Testis (tissue), 3 donors: ENCODE measurements around the gene MTAP. TPM values are rescaled to one million over a fixed set of nuclear protein-coding genes. Genes with fewer than 3 reads are reported as not detected.

Experiments used
- DNase-seq: peaks from one replicate; pipeline ENCODE4 v3.0.0-alpha.2; 2019
- H3K27ac ChIP-seq, 2 donors: fragments of 200-600 bp; sonication (generic); one replicate each; pipeline ENCODE4 v1.5.1; 2019
- H3K27me3 ChIP-seq: fragments of 200-600 bp; sonication (generic); one replicate; pipeline ENCODE4 v1.5.1; 2019
- H3K36me3 ChIP-seq: fragments of 200-600 bp; sonication (generic); one replicate; pipeline ENCODE4 v1.5.1; 2017; ENCODE audit warnings: low read depth; ENCODE audit errors: missing control alignments
- H3K4me1 ChIP-seq: fragments of 200-600 bp; sonication (generic); one replicate; pipeline ENCODE4 v1.5.1; 2019
- H3K4me3 ChIP-seq, 2 donors: fragments of 200-600 bp; sonication (generic); one replicate each; pipeline ENCODE4 v1.5.1; 2017 to 2019
- H3K9me3 ChIP-seq: fragments of 200-600 bp; sonication (generic); one replicate; pipeline ENCODE4 v1.5.1; 2017
- POLR2A ChIP-seq: fragments of 450-650 bp; IDR thresholded peaks from one replicate; pipeline ENCODE4 v1.6.1; 2017; ENCODE audit warnings: antibody characterized with exemption, mild to moderate bottlenecking, moderate library complexity
- WGBS, 2 donors: methylation state at CpG; one replicate each; pipeline ENCODE4 v1.1.5; 2018; 5-methylcytosine and 5-hydroxymethylcytosine counted together
- intact Hi-C: fragments of 100-400 bp; cut with DNase I; formaldehyde crosslinking; loops from one replicate; pipeline ENCODE4 v1.15.1; 2023; ENCODE audit warnings: low total_unique reads
- polyA plus RNA-seq: library from polyadenylated mRNA; stranded (reverse); fragments of 350-450 nt; fragmentation: Illumina TruSeq; extraction: RNeasy Lipid Tissue Mini Kit (QIAGEN cat#74804); gene quantifications from one replicate; pipeline ENCODE4 v1.2.3, GENCODE V29; 2014; ENCODE audit warnings: low read depth, low replicate concordance; ENCODE audit not compliant: insufficient read depth
- total RNA-seq, 2 donors: library from RNA; depleted of rRNA; stranded (reverse); fragments of >200 nt; gene quantifications; one replicate each; pipeline ENCODE4 v1.2.3, GENCODE V29; 2016
- TF ChIP-seq, protein P1 (sequence below), 3 experiments: fragments of 450-650 bp in 2 of 3; fragments of 200-600 bp in 1 of 3; sonication (generic) in 1 of 3; IDR thresholded peaks; one replicate each; pipeline ENCODE4 v1.5.1; 2016 to 2019; ENCODE audit warnings: antibody characterized with exemption in 3 of 3, mild to moderate bottlenecking in 2 of 3, moderate library complexity in 1 of 3

MTAP gene
- total and polyA plus RNA-seq, 3 donors from 2014 or later, result 18.2 to 21.2 (median 19.3) TPM

DNA sequence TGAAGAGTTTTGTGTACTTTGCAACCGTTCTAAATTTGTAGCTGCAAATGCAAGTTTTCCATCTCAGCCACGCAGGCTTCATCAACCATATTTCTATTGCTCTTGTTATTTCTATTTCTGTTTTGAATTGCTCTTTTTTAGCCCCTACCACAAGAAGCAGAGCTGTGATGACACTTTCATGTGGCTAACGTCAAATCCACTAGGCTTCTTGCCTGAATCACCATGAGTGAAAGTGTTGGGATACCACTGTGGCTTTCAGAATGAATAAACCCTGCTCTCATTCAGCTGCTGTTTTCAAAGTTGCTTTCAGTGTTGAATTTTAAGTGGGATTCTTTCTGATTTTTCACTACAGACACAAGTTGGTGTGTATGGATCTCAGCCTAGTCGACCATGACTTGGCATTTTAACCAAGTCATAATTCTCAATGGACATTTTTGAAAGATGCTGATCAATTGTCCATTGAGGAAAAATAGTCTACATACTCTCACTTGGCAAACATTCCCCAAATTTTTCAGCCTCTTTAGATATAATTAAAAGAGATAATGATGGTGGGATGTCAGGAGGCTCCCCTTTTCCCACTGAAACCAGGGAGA lies 41.0 kb upstream of the MTAP start:
- no peaks in the 10 kb centered on the region for H3K4me1 ChIP-seq
- H3K36me3 ChIP-seq, result no peaks in the 10 kb centered on the region
- DNase-seq, result no peak
- no peak overlapping the region for H3K4me3 ChIP-seq
- 62 to 72% methylated on average over 4 of the region's 4 CpGs for WGBS, 2 donors
- H3K9me3 ChIP-seq, result no peaks in the 10 kb centered on the region
- no peaks in the 10 kb centered on the region for H3K27me3 ChIP-seq
- intact Hi-C loops, result no loop called here
- H3K27ac ChIP-seq, result no peak overlapping the region
- no peak for TF ChIP-seq POLR2A
- TF ChIP-seq, protein P1, sequence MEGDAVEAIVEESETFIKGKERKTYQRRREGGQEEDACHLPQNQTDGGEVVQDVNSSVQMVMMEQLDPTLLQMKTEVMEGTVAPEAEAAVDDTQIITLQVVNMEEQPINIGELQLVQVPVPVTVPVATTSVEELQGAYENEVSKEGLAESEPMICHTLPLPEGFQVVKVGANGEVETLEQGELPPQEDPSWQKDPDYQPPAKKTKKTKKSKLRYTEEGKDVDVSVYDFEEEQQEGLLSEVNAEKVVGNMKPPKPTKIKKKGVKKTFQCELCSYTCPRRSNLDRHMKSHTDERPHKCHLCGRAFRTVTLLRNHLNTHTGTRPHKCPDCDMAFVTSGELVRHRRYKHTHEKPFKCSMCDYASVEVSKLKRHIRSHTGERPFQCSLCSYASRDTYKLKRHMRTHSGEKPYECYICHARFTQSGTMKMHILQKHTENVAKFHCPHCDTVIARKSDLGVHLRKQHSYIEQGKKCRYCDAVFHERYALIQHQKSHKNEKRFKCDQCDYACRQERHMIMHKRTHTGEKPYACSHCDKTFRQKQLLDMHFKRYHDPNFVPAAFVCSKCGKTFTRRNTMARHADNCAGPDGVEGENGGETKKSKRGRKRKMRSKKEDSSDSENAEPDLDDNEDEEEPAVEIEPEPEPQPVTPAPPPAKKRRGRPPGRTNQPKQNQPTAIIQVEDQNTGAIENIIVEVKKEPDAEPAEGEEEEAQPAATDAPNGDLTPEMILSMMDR (IDR thresholded peaks at IDR 0.05), result no peak

DNA sequence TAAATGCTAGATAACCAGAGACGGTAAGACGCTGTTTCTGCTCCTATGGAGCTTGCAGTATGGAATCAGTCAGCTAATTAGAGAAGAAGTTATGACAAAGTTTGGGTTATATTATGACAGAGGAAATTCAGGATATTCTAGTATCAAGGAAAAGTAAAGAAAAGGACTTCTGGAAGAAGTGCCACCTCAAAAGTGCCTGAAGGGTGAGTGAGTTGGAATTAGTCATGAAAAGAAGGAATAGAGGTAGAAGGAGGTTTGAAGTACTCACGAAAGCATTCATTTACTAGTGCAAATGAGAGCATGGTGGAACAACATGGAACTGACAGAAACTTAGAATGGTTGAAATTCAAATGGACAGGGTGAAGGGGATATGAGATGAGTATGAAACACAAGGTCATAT lies 40.4 kb upstream of the MTAP start:
- H3K36me3 ChIP-seq, result no peaks in the 10 kb centered on the region
- H3K9me3 ChIP-seq, result no peaks in the 10 kb centered on the region
- no peak for TF ChIP-seq POLR2A
- TF ChIP-seq, protein P1 (IDR thresholded peaks at IDR 0.05), result no peak
- DNase-seq, result no peak
- H3K27ac ChIP-seq, result no peak overlapping the region
- H3K4me3 ChIP-seq, result no peak overlapping the region
- intact Hi-C loops, result no loop called here
- 86 to 92% methylated on average over 3 of the region's 3 CpGs for WGBS, 2 donors
- no peaks in the 10 kb centered on the region for H3K4me1 ChIP-seq
- no peaks in the 10 kb centered on the region for H3K27me3 ChIP-seq

DNA sequence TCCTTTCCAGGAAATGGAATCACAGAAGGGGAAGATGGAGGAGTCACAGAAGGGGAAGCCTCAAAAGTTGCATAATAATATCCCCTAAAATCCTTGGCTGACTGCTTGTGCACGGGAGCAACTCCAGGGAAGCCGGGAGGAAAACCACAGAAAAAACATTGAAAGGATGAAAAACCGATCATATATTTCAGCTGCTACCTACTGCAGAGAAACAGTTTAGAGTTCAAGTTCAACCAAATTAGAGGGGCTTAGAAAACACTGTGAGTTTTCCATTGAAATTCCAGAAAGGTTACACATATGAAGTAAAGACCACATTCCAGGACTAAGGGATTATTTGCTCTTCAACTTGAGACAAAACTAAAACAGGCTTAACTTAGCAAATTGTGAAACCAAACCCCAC lies 37.6 kb upstream of the MTAP start:
- Histone ChIP-seq H3K27me3 (no peaks in the 10 kb centered on the region), H3K36me3 (no peaks in the 10 kb centered on the region), H3K27ac (no peak overlapping the region), H3K9me3 (no peaks in the 10 kb centered on the region), H3K4me3 (no peak overlapping the region), H3K4me1 (no peaks in the 10 kb centered on the region)
- DNase-seq, result no peak
- intact Hi-C loops, result no loop called here
- whole genome bisulfite sequencing, 2 donors, result 72 to 75% methylated on average over 3 of the region's 3 CpGs
- TF ChIP-seq, protein P1 (IDR thresholded peaks at IDR 0.05), result no peak
- TF ChIP-seq POLR2A, result no peak

DNA sequence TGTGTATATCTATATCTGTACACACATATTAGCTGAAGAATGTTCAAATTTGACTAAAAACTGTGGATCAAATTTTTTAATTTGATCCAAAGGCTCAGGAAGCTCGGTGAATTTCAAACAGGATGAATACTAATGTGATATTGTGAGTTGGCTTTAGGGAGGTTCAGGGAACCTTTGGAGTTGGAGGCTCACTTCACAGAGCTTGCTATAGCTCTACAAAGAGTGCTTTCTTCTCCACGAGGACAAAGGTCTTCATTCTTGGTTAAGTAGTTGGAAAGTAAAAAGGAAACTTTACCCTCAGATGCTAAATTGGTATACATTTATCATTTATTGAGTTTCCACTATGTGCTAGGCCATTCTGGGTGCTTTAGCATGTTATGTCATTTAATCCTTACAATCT lies 36.3 kb upstream of the MTAP start:
- Histone ChIP-seq H3K27ac (no peak overlapping the region), H3K4me1 (no peaks in the 10 kb centered on the region), H3K36me3 (no peaks in the 10 kb centered on the region), H3K4me3 (no peak overlapping the region), H3K27me3 (no peaks in the 10 kb centered on the region), H3K9me3 (no peaks in the 10 kb centered on the region)
- TF ChIP-seq, protein P1 (IDR thresholded peaks at IDR 0.05), result no peak
- no peak for TF ChIP-seq POLR2A
- 43 to 74% methylated on average over 2 of the region's 2 CpGs for WGBS, 2 donors
- intact Hi-C loops, result no loop called here
- DNase-seq, result no peak

DNA sequence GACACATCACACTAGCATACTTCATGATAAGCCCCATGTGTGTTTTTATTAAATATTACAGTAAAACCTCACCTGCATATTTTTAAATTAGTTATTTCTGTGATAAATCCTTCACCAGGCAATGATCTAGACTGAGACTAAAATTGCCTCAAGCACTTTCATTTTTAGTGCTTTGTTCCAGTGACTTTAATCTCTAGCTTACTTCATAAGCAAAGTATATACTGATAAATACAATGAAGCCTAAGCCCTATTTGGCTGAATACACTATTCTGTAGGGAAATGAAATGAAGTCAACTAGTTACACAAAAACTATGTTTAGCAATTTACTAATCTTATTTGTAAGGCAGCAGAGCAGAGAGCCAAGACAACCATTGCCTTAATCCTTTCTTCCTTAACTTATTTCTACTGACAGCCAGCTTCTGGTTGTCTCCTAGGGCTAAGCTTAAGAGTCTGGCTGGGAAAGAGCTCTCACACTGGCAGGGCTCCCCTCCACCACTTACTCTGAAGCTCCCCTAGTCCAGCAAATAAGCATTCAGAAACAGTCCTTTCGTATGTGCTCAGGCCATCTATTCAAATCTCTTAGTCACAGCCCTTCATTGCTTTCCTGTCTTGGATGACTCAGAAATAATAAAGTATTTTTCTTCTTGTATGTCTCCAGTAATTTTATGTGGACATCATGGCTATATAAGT lies 31.4 kb upstream of the MTAP start:
- no peak overlapping the region for H3K4me3 ChIP-seq
- intact Hi-C loops, result no loop called here
- TF ChIP-seq, protein P1 (IDR thresholded peaks at IDR 0.05), result no peak
- no peak for TF ChIP-seq POLR2A
- 77 to 83% methylated on average over 1 of the region's 1 CpG for WGBS, 2 donors
- no peaks in the 10 kb centered on the region for H3K36me3 ChIP-seq
- no peak for DNase-seq
- no peak overlapping the region for H3K27ac ChIP-seq
- no peaks in the 10 kb centered on the region for H3K9me3 ChIP-seq
- no peaks in the 10 kb centered on the region for H3K27me3 ChIP-seq
- no peaks in the 10 kb centered on the region for H3K4me1 ChIP-seq
